Smooth muscle cell of the brain vasculature (primary cell): Measurements from ENCODE around the gene ARHGEF2.

ENCODE experiments used
- DNase-seq: peaks from one replicate; pipeline ENCODE4 v3.0.0-alpha.2; 2012; ENCODE audit warnings: low read depth, low spot score

Gene ARHGEF2

DNA sequence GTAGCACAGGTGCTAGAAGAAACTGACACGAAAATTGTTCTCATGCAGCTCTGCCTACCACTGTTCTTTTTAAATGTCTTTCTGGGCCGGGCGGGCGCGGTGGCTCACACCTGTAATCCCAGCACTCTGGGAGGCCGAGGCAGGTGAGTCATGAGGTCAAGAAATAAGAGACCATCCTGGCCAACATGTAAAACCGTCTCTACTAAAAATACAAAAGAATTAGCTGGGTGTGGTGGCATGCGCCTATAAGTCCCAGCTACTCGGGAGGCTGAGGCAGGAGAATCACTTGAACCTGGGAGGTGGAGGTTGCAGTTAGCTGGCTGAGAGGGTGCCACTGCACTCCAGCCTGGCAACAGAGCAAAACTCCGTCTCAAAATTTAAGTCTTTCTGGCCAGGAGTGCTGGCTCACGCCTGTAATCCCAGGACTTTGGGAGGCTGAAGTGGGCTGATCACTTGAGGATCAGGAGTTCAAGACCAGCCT is 66.3 kb downstream of the ARHGEF2 start:
- DNase-seq, result no peak

DNA sequence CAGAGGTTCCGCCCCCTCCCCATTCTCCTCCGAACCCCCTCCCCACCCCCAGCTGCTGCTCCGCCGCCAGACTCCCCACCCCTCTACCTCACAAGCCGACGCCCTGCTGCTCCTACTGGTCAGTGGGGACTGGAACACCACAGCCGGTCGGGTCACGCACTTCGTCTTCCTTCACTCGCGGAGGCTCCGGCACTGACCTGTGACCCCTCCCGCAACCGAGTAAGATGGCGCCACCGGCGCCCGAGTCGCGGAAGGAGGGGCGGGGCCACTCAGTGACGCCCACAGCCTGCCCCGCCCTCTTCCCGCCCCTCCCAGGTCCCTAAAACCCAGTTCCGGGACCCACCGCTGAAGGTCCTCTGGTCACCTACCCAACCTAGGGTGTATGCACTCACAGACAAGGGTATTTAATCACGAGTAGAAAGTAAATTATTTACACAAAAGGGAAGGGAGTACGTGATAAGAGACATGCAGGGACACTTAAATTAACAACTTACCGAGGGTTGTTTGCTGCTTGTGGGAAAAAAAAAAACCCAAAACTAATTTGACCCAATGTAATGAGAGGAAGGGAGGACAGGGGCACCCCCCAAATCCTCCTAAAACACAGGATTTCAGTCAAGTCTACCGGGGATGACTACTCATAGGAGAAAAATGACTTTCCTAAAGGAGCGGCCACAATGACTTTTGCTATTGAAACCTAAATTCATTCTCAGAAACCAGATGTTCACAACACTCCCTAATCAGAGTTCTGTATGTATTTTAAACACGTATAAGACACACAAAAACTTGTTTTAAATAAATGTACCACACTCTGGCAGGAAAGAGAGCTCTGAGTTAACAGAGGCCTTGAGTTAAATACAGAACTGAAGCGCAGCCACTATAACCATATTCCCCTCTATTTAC is 66.9 kb downstream of the ARHGEF2 start, which contains the start of gene RIT1:
RIT1 (minus strand) TSS at position 194 of the 900 bp plus-strand sequence. CDS start 588 bp downstream, outside the sequence.
- DNase-seq, result no peak

DNA sequence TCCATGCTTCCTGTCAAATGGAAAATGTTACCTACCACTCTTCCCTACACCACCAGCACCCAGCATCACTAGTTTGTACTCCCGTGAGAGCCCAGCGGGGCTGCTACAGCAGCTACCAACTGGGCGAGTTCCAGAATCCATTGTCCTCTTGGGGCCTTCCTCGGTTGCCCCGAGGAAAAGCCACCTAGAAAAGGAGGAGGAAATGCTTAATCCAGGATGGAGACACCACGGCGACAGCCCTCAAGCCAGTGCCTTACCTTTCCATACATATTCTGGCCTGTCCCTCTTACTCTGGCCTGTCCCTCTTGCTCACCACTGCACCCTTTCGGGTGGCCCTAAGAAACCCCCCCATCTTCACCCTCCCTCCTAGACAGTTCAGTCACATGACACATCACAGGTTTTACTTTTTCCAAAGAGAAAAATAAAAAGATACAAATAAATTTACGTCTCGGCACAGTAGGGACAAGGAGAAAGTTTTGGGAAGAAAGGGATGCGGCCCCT is 67.7 kb downstream of the ARHGEF2 start:
- no peak for DNase-seq

DNA sequence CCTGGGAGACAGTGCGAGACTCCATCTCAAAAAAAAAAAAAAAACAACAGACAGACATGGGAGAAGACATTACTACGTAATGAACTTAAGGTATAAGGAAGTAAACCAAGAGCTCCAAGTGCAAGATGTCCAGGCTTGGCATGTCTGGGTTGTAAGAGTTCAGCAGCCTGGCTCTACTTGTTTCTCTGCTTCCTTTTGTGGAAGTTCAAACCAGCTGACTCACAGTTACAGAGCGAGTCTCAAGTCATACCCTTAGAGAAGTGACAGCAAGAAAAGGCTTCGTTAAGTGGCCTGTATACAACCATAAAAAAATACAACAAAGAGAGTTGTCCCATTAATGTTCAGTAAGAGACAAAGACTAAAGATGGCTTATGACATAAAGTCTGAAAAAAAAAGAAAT is 68.5 kb downstream of the ARHGEF2 start:
- no peak for DNase-seq

DNA sequence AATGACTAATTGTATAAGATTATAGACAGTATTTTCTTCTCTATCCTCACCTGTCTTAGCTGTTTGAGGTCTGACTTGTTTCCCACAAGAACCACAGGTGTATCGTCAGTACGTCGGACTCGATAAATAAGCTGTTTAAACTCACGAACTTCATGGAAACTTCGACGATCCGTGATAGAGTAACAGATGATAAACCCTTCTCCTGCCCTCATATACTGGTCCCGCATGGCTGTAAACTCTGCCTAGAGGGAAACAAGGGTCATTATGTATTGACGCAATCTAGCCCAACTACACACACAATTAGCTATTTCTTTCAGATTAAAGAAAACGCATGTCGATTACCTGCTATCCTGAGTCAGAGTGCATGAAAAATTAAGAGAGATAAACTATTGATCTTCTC is 74.1 kb downstream of the ARHGEF2 start:
- DNase-seq, result no peak

DNA sequence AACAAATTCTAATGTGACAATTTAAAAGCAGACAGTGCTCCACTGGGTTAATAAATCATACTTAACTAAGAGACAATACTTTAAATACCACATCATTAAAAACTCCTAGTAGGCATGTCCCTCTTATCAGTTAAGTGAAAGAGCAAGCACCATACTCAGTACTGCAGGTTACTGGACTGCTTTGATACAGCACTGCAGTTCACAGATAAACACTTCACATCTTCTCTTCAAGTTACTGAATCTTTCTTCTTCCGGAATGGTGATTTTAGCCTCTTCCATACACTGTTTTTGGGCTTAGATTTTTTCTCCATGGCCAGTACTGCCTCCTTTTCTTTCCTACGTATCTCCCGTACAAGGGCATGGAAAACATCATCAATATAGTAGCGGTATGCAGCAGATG is 78.2 kb downstream of the ARHGEF2 start:
- no peak for DNase-seq

DNA sequence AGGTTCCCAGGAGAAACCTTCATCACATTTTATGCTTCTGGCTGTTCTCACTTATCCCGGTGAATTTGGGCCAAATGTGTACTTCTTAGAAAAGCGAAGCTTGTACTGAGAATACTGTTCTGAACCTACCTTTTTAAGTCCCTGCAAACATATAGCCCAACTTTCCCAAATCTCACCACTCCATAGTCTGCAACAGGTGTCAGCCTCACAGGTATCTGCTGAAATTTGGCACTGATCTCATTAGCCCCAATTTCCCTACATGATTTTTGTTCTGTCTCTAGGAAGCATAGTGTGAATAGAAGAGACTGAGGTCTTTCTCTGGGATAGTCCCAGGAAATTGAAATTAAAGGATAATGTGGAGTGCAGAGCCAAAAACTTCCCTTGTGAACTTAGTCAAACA is 78.7 kb downstream of the ARHGEF2 start:
- DNase-seq, result no peak

DNA sequence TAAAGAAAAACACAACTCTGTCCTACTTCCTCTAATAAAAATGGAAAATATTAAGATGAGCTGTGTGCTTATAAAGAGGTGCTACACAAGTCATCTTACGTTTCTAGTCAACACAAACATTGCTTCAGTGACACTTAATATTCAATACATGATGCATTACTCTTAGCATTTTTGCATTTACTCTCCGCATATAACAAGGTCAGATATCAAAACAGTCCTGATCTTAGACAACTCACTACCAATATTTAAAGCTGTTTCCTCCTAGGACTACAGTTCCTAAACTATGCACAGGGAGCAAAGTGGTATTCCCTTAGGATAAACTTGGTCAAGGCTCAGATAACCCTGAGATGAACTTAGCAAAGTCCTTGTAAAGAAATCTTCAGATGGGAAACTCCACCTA is 79.5 kb downstream of the ARHGEF2 start:
- no peak for DNase-seq

DNA sequence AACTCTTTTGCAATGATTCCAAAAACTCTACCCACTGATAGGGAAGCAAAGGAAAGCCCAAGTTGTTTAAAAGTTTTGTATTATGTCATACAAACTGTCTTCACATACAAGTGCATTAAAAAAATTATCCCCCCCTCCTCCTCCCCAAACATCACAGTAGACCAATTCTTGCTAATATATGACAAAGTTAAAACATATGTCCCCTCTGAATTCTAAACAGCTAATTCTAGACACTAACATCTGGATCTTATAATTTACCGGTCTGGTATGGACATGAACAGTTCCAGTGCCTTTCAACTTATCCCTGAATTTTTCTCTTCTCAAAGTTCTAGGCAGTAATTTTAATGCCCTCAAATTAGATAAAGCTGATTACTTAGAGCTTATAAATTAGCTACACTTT is 80.6 kb downstream of the ARHGEF2 start:
- no peak for DNase-seq
